ENCODE measurements around the gene CLDND2. TPM values are rescaled to one million over a fixed set of nuclear protein-coding genes. Genes with fewer than 3 reads are reported as not detected.

CLDND2 gene
- total RNA-seq, 1 donor from 2014 or later, result 5.1 TPM

Other genes starting within 250 kb of the CLDND2 start
- 0.14 and 0.25 TPM in 2 replicates for gene SIGLEC9, start 244.1 kb downstream of the CLDND2 start, total RNA-seq
- not detected in 2 replicates for gene SIGLEC7, start 226.7 kb downstream of the CLDND2 start, total RNA-seq
- gene CD33, start 143.9 kb downstream of the CLDND2 start, total RNA-seq, result 15.0 and 18.7 TPM in 2 replicates
- gene SIGLECL1, start 117.9 kb downstream of the CLDND2 start, total RNA-seq, result not detected in 2 replicates
- not detected in 2 replicates for gene IGLON5, start 57.4 kb downstream of the CLDND2 start, total RNA-seq
- gene VSIG10L, start 26.9 kb downstream of the CLDND2 start, total RNA-seq, result 2.0 and 2.4 TPM in 2 replicates
- gene ETFB, start 2.6 kb downstream of the CLDND2 start, total RNA-seq, result 125 and 134 TPM in 2 replicates
- gene NKG7, start 3.7 kb upstream of the CLDND2 start, total RNA-seq, result 135 and 136 TPM in 2 replicates
- gene LIM2, start 19.0 kb upstream of the CLDND2 start, total RNA-seq, result 0.18 TPM in 1 of 2 replicates, not detected in the other
- gene C19orf84, start 21.6 kb upstream of the CLDND2 start, total RNA-seq, result not detected in 2 replicates
- gene SIGLEC10, start 48.6 kb upstream of the CLDND2 start, total RNA-seq, result 4.8 and 5.0 TPM in 2 replicates
- gene SIGLEC8, start 89.5 kb upstream of the CLDND2 start, total RNA-seq, result not detected in 2 replicates
- gene CEACAM18, start 109.5 kb upstream of the CLDND2 start, total RNA-seq, result not detected in 2 replicates
- gene SIGLEC12, start 132.8 kb upstream of the CLDND2 start, total RNA-seq, result 1.1 and 1.4 TPM in 2 replicates
- gene SIGLEC6, start 162.7 kb upstream of the CLDND2 start, total RNA-seq, result 1.2 and 2.0 TPM in 2 replicates
- 10.2 and 12.0 TPM in 2 replicates for gene ZNF175, start 202.3 kb upstream of the CLDND2 start, total RNA-seq

Data from T-helper 2 cell treated with Interferon-gamma antibody and Interleukin-4, amounts not matched to agents 100 ng/mL and 5 ng/mL, for 36 hours (primary cell).